GM12892 (cell line): ENCODE results near the gene IL17RD.

Experiments
- POLR2A ChIP-seq: IDR thresholded peaks from 2 replicates; pipeline ENCODE4 v1.6.1; 2011; ENCODE audit warnings: low read depth, low read length, control low read depth
- POLR2AphosphoS5 ChIP-seq: IDR thresholded peaks from 2 replicates; pipeline ENCODE4 v1.6.1; 2011; ENCODE audit warnings: low read depth, low read length, control low read depth
- TAF1 ChIP-seq: IDR thresholded peaks from 2 replicates; pipeline ENCODE4 v1.6.1; 2011; ENCODE audit warnings: low read depth, mild to moderate bottlenecking, control low read depth, low read length, borderline replicate concordance

DNA sequence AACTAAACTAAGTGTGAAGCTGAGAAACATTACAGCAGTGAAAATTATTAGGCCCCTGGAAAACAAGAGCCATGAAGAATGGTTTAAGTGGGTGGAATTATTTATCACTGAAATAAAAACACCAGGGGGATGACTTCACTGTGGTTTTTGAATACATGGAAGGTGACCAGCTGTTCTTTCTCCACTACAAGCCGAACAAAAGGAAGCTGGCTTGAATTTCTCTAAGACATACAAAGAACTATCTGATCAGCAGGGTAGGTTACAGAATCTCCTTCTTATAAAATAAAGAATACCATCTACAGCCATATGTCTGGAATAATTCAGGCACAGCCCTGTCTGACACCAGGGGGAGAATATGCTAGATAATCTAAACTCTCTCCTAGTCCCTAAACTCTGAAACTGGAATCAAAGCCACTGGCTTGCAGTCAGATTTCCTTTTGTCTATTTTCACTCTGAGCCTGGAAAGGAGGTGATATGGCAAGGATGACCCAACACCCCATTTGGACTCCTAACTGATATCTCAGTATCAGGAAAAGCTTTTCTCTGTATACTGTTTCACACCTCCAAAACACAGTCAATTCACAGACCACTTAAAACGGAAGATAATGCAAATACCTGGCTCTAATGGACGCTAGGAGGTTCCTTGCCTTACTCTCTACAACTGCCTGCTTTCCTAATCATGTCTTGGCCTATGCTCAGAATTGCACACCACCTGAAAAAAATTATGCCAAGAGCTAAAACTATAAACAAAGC, 73.5 kb downstream of the IL17RD start:
- TF ChIP-seq POLR2AphosphoS5 (no peak), POLR2A (no peak), TAF1 (no peak)
